ENCODE data around the gene TMEM151B. TPM values are rescaled to one million over a fixed set of nuclear protein-coding genes. Genes with fewer than 3 reads are reported as not detected.

Gene TMEM151B
- total and polyA plus RNA-seq, 2 of the 13 experiments (the other 11 are each of a cell fraction or from before 2014, with no cell fraction given) = not detected

GRCh38 chr6:44223319-44224028, 46.8 kb upstream of the TMEM151B start, which contains the start of gene SLC29A1 (continued):
- TF ChIP-seq ZNF180 (CRISPR knock-in tag; IDR thresholded peaks at IDR 0.05; ENCODE audit: borderline replicate concordance, low read depth) (no peak), RARA (CRISPR knock-in tag; IDR thresholded peaks at IDR 0.05) (peak; percentile 42; the same call in 1 of the 2 replicates), KMT2B (CRISPR knock-in tag; IDR thresholded peaks at IDR 0.05) (no peak), PTBP1 (IDR thresholded peaks at IDR 0.05; ENCODE audit: low read depth, low read length, poor library complexity, severe bottlenecking) (no peak), TEAD2 (CRISPR knock-in tag; IDR thresholded peaks at IDR 0.05) (no peak), NCOR1 (IDR thresholded peaks at IDR 0.05; ENCODE audit: borderline replicate concordance, low read length) (no peak), ZBTB49 (CRISPR knock-in tag; IDR thresholded peaks at IDR 0.05; ENCODE audit: borderline replicate concordance) (no peak), BRCA1 (CRISPR knock-in tag; IDR thresholded peaks at IDR 0.05) (no peak), IRF9 (CRISPR knock-in tag; IDR thresholded peaks at IDR 0.05; ENCODE audit: borderline replicate concordance) (peak; percentile 87; the same call in 1 of the 2 replicates), SRF (IDR thresholded peaks at IDR 0.05; ENCODE audit: low read depth, low read length) (no peak), SNAPC4 (CRISPR knock-in tag; IDR thresholded peaks at IDR 0.05) (no peak), ZBTB10 (CRISPR knock-in tag; IDR thresholded peaks at IDR 0.05; ENCODE audit: borderline replicate concordance) (peak; percentile 77; the same call in 1 of the 2 replicates), KDM5A (IDR thresholded peaks at IDR 0.05; ENCODE audit: borderline replicate concordance, low read length) (no peak), ZBTB25 (CRISPR knock-in tag; IDR thresholded peaks at IDR 0.05) (no peak), ZNF546 (CRISPR knock-in tag; conservative IDR thresholded peaks at IDR 0.05) (peak; percentile 88)

Measured in HepG2 (cell line).